Liver (tissue), 9 donors: Measurements from ENCODE around the gene SEMA5A. TPM values are rescaled to one million over a fixed set of nuclear protein-coding genes. Genes with fewer than 3 reads are reported as not detected.

Source experiments
- DNase-seq: peaks from one replicate; pipeline ENCODE4 v3.0.0-alpha.2; 2017; ENCODE audit warnings: low spot score
- H3K27ac ChIP-seq, 2 donors: one replicate each; pipeline ENCODE4 v1.7.0; 2013; ENCODE audit warnings: inconsistent platforms in 2 of 2, low read length in 2 of 2, control low read depth in 1 of 2, low read depth in 1 of 2, mild to moderate bottlenecking in 1 of 2
- H3K27me3 ChIP-seq, 4 donors: one replicate each; pipeline versions ENCODE4 v1.6.1 to v1.7.0; 2013; ENCODE audit warnings: low read length in 3 of 4, inconsistent platforms in 1 of 4, mild to moderate bottlenecking in 1 of 4, moderate library complexity in 1 of 4; ENCODE audit not compliant: control insufficient read depth in 4 of 4, insufficient read depth in 4 of 4
- H3K36me3 ChIP-seq, 4 donors: one replicate each; pipeline versions ENCODE4 v1.6.1 to v1.7.0; 2013; ENCODE audit warnings: low read length in 3 of 4, mild to moderate bottlenecking in 3 of 4, low read depth in 1 of 4, moderate library complexity in 1 of 4; ENCODE audit not compliant: control insufficient read depth in 4 of 4, insufficient read depth in 3 of 4
- H3K4me1 ChIP-seq, 4 donors: one replicate each; pipeline versions ENCODE4 v1.6.1 to v1.7.0; 2013; ENCODE audit warnings: low read length in 3 of 4, mild to moderate bottlenecking in 3 of 4, moderate library complexity in 1 of 4; ENCODE audit not compliant: control insufficient read depth in 4 of 4, insufficient read depth in 4 of 4
- H3K4me3 ChIP-seq, 3 donors: one replicate each; pipeline versions ENCODE4 v1.6.1 to v1.7.0; 2013; ENCODE audit warnings: low read length in 3 of 3, control low read depth in 1 of 3, low read depth in 1 of 3, mild to moderate bottlenecking in 1 of 3
- H3K9ac ChIP-seq, 2 donors: one replicate each; pipeline ENCODE4 v1.7.0; 2013; ENCODE audit warnings: low read length in 2 of 2, mild to moderate bottlenecking in 2 of 2, moderate library complexity in 2 of 2, control low read depth in 1 of 2, low read depth in 1 of 2
- H3K9me3 ChIP-seq, 4 donors: one replicate each; pipeline versions ENCODE4 v1.6.1 to v1.7.0; 2013; ENCODE audit warnings: low read length in 3 of 4; ENCODE audit not compliant: control insufficient read depth in 4 of 4
- ATF3 ChIP-seq: IDR thresholded peaks from 2 replicates; pipeline ENCODE4 v1.6.1; 2016; ENCODE audit warnings: antibody characterized with exemption
- CTCF ChIP-seq: fragments of 150-350 bp; IDR thresholded peaks from 2 replicates; pipeline ENCODE4 v1.5.1; 2017; ENCODE audit warnings: improper control_type of control experiment, low read depth, low read length; ENCODE audit not compliant: missing input control
- EGR1 ChIP-seq, 2 donors: IDR thresholded peaks; 2 replicates each; pipeline ENCODE4 v1.6.1; 2016 to 2018; ENCODE audit warnings: antibody characterized with exemption in 2 of 2, low read depth in 2 of 2
- FOXA1 ChIP-seq: IDR thresholded peaks from 2 replicates; pipeline ENCODE4 v1.6.1; 2016; ENCODE audit warnings: antibody characterized with exemption
- FOXA2 ChIP-seq: IDR thresholded peaks from 2 replicates; pipeline ENCODE4 v1.6.1; 2016; ENCODE audit warnings: antibody characterized with exemption
- GABPA ChIP-seq, 2 donors: IDR thresholded peaks in 1 of 2; conservative IDR thresholded peaks in 1 of 2; 2 replicates each; pipeline ENCODE4 v1.6.1; 2016; ENCODE audit warnings: antibody characterized with exemption in 2 of 2, mild to moderate bottlenecking in 1 of 2, moderate library complexity in 1 of 2
- HNF4A ChIP-seq, 2 donors: conservative IDR thresholded peaks; 2 replicates each; pipeline ENCODE4 v1.6.1; 2016; ENCODE audit warnings: antibody characterized with exemption in 2 of 2, mild to moderate bottlenecking in 2 of 2
- HNF4G ChIP-seq: IDR thresholded peaks from 2 replicates; pipeline ENCODE4 v1.6.1; 2016; ENCODE audit warnings: antibody characterized with exemption
- JUND ChIP-seq, 2 donors: IDR thresholded peaks; 2 replicates each; pipeline ENCODE4 v1.6.1; 2016; ENCODE audit warnings: antibody characterized with exemption in 2 of 2
- MAX ChIP-seq: IDR thresholded peaks from 2 replicates; pipeline ENCODE4 v1.6.1; 2016; ENCODE audit warnings: antibody characterized with exemption
- NR2F2 ChIP-seq: IDR thresholded peaks from 2 replicates; pipeline ENCODE4 v1.6.1; 2016; ENCODE audit warnings: antibody characterized with exemption
- RAD21 ChIP-seq, 2 donors: IDR thresholded peaks; 2 replicates each; pipeline ENCODE4 v1.6.1; 2016; ENCODE audit warnings: antibody characterized with exemption in 2 of 2, mild to moderate bottlenecking in 2 of 2
- REST ChIP-seq: IDR thresholded peaks from 2 replicates; pipeline ENCODE4 v1.6.1; 2016; ENCODE audit warnings: antibody characterized with exemption, mild to moderate bottlenecking
- RXRA ChIP-seq, 2 donors: IDR thresholded peaks; 2 replicates each; pipeline ENCODE4 v1.6.1; 2017 to 2018; ENCODE audit warnings: antibody characterized with exemption in 2 of 2, mild to moderate bottlenecking in 1 of 2
- SP1 ChIP-seq: IDR thresholded peaks from 2 replicates; pipeline ENCODE4 v1.6.1; 2018; ENCODE audit warnings: antibody characterized with exemption, mild to moderate bottlenecking
- TAF1 ChIP-seq: conservative IDR thresholded peaks from 2 replicates; pipeline ENCODE4 v1.6.1; 2016; ENCODE audit warnings: antibody characterized with exemption, mild to moderate bottlenecking
- YY1 ChIP-seq: IDR thresholded peaks from 2 replicates; pipeline ENCODE4 v1.6.1; 2016; ENCODE audit warnings: antibody characterized with exemption, mild to moderate bottlenecking
- ZBTB33 ChIP-seq: IDR thresholded peaks from 2 replicates; pipeline ENCODE4 v1.6.1; 2016; ENCODE audit warnings: antibody characterized with exemption
- WGBS: extraction: QIAGEN DNeasy Blood & Tissue Kit; methylation state at CpG from one replicate; pipeline ENCODE4 v1.1.7; 2013; 5-methylcytosine and 5-hydroxymethylcytosine counted together
- polyA plus RNA-seq, 2 donors: library from polyadenylated mRNA; stranded (reverse) in 1 of 2; unstranded in 1 of 2; fragments of 200-250 nt in 1 of 2; fragments of >200 nt in 1 of 2; fragmentation: Nextera tagmentation in 1 of 2; extraction: Ambion mirVana in 1 of 2; gene quantifications; one replicate each; pipeline versions ENCODE4 v1.2.1 to v1.2.3, GENCODE V29; 2013 to 2015
- total RNA-seq, 2 donors: library from RNA; depleted of rRNA; stranded (reverse); fragments of >200 nt; gene quantifications; one replicate each; pipeline ENCODE4 v1.2.3, GENCODE V29; 2014
- donor health status: healthy.
- donor health status: healthy.
- donor health status: healthy.
- donor health status: healthy.
- donor health status: healthy.

The SEMA5A gene
- total and polyA plus RNA-seq, 4 donors: 1.1 to 5.8 (median 3.2) TPM

- WGBS: 51% methylated on average over 2 of the region's 2 CpGs
These were observed 93.7 kb downstream of the SEMA5A start for GRCh38 chr5:9452181-9452580.

More at GRCh38 chr5:9452181-9452580, 93.7 kb downstream of the SEMA5A start:
- Histone ChIP-seq H3K4me3 (no peak overlapping the region), H3K9ac (no peak overlapping the region), H3K9me3 (no peaks in the 10 kb centered on the region), H3K4me1 (no peaks in the 10 kb centered on the region), H3K27ac (no peak overlapping the region), H3K27me3 (no peaks in the 10 kb centered on the region), H3K36me3 (no peaks in the 10 kb centered on the region)
- TF ChIP-seq HNF4G: no peak
- no peak for TF ChIP-seq FOXA2
- TF ChIP-seq NR2F2: no peak
- TF ChIP-seq HNF4A (conservative IDR thresholded peaks at IDR 0.05): no peak
- TF ChIP-seq ZBTB33: no peak
- TF ChIP-seq YY1: no peak
- no peak for TF ChIP-seq FOXA1
- TF ChIP-seq ATF3: no peak
- TF ChIP-seq CTCF: no peak
- no peak for TF ChIP-seq EGR1 (IDR thresholded peaks at IDR 0.05; ENCODE audit: low read depth in 2 of 2)
- TF ChIP-seq TAF1: no peak
- no peak for TF ChIP-seq GABPA (IDR thresholded peaks at IDR 0.05 in 1 of 2, conservative IDR thresholded peaks at IDR 0.05 in 1 of 2)
- no peak for TF ChIP-seq RAD21 (IDR thresholded peaks at IDR 0.05)
- no peak for TF ChIP-seq RXRA (IDR thresholded peaks at IDR 0.05)
- TF ChIP-seq SP1: no peak
- no peak for TF ChIP-seq REST
- TF ChIP-seq MAX: no peak
- no peak for TF ChIP-seq JUND (IDR thresholded peaks at IDR 0.05)
- DNase-seq: no peak
